ENCODE data around the gene MYZAP. TPM values are rescaled to one million over a fixed set of nuclear protein-coding genes. Genes with fewer than 3 reads are reported as not detected.

Gene MYZAP
- total RNA-seq, 1 experiment from 2014 or later, result 0.63 TPM

DNA sequence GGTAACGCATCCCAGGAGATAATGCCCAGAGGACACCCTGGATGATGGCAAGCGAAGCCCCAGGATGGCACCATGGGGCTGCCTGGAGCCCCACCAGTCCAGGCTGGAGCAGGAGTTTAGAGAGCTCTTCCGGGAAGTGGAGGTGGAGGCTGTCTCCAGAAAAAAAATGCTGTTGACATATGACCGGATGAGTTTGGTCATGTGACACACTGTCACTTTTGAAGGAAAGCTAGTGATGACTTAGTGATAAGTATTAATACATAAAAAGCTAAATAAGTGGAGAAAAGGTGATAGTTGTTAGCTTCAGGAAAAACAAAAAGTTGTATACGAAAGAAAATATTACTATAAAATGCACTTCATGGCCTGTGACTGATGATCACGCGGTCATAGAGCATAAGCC is 20.0 kb upstream of the MYZAP start:
- peaks cover 4 to 14% of the 10 kb centered on the region in 2 experiments for H3K4me1 Mint-ChIP-seq
- H2AFZ ChIP-seq (ENCODE audit: low read length), result no peak overlapping the region

More for the DNA sequence above, 20.0 kb upstream of the MYZAP start:
- Histone ChIP-seq H3T11ph (ENCODE audit: low read length) (no peak overlapping the region), H3K14ac (ENCODE audit: insufficient read depth, low read length) (no peak overlapping the region), H3K23me2 (ENCODE audit: insufficient read length, low read depth, low read length, poor library complexity, severe bottlenecking) (no peaks in the 10 kb centered on the region), H3K9ac (ENCODE audit: extremely low read depth, insufficient read length, low read length) (no peak overlapping the region), H4K5ac (ENCODE audit: insufficient read length, low read depth, low read length) (no peak overlapping the region), H4K8ac (replicated peaks; ENCODE audit: insufficient read length, low read depth, low read length) (no peak overlapping the region), H3K4me2 (ENCODE audit: insufficient read depth, insufficient read length, low read length) (no peak overlapping the region), H2BK20ac (ENCODE audit: low read depth, low read length, poor library complexity, severe bottlenecking) (no peak overlapping the region), H4K91ac (ENCODE audit: insufficient read length, low read depth, low read length) (no peak overlapping the region), H2AK5ac (ENCODE audit: insufficient read length, low read length) (no peak overlapping the region), H3K23ac (ENCODE audit: insufficient read length, low read depth, low read length) (no peak overlapping the region), H3K4me1 (ENCODE audit: insufficient read depth, low read length) (no peaks in the 10 kb centered on the region), H3K27me3 (ENCODE audit: insufficient read depth, low read length) (no peaks in the 10 kb centered on the region), H2BK120ac (ENCODE audit: low read depth, low read length, poor library complexity, severe bottlenecking) (no peak overlapping the region), H2BK12ac (ENCODE audit: insufficient read length, low read depth, low read length) (no peak overlapping the region), H3K27ac (ENCODE audit: insufficient read length, low read depth, low read length) (no peak overlapping the region), H2BK5ac (ENCODE audit: insufficient read length, low read length) (no peak overlapping the region), H2BK15ac (ENCODE audit: low read depth, low read length) (no peak overlapping the region), H3K79me2 (ENCODE audit: insufficient read depth, low read length) (no peaks in the 10 kb centered on the region), H3K18ac (ENCODE audit: insufficient read length, low read depth, low read length) (no peak overlapping the region), H3K79me1 (ENCODE audit: insufficient read depth, low read depth, low read length, poor library complexity, severe bottlenecking) (no peaks in the 10 kb centered on the region), H4K20me1 (ENCODE audit: control insufficient read depth, insufficient read depth, insufficient read length) (no peaks in the 10 kb centered on the region), H3K4ac (ENCODE audit: low read depth, low read length) (no peak overlapping the region), H3K9me3 (ENCODE audit: control insufficient read depth, low read depth, low read length) (no peaks in the 10 kb centered on the region), H3K56ac (ENCODE audit: insufficient read length, low read depth, low read length) (no peak overlapping the region)
- Mint-ChIP-seq H3K36me3 (ENCODE audit: insufficient read depth in 1 of 3, low read depth in 3 of 3) (no peaks in the 10 kb centered on the region), H3K27ac (no peak overlapping the region), H3K9me3 (no peaks in the 10 kb centered on the region), H3K27me3 (ENCODE audit: low read depth) (no peaks in the 10 kb centered on the region; the same call in 1 of the 2 replicates), H3K4me3 (no peak overlapping the region)
- no CpG with 5 or more reads among the region's 7 CpGs for WGBS (ENCODE audit: extremely low coverage, insufficient read length, low lambda C conversion rate)
- TF ChIP-seq, protein P1, sequence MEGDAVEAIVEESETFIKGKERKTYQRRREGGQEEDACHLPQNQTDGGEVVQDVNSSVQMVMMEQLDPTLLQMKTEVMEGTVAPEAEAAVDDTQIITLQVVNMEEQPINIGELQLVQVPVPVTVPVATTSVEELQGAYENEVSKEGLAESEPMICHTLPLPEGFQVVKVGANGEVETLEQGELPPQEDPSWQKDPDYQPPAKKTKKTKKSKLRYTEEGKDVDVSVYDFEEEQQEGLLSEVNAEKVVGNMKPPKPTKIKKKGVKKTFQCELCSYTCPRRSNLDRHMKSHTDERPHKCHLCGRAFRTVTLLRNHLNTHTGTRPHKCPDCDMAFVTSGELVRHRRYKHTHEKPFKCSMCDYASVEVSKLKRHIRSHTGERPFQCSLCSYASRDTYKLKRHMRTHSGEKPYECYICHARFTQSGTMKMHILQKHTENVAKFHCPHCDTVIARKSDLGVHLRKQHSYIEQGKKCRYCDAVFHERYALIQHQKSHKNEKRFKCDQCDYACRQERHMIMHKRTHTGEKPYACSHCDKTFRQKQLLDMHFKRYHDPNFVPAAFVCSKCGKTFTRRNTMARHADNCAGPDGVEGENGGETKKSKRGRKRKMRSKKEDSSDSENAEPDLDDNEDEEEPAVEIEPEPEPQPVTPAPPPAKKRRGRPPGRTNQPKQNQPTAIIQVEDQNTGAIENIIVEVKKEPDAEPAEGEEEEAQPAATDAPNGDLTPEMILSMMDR (conservative IDR thresholded peaks at IDR 0.05), result no peak
- DNase-seq, result no peak
